ENCODE results near the gene RAB15. TPM values are rescaled to one million over a fixed set of nuclear protein-coding genes. Genes with fewer than 3 reads are reported as not detected.

Gene RAB15
- total and polyA plus RNA-seq, 9 of the 15 experiments (the other 6 are each of a cell fraction or from before 2014, with no cell fraction given): 0.09 to 0.30 (median 0.16) TPM; not detected in 2

DNA sequence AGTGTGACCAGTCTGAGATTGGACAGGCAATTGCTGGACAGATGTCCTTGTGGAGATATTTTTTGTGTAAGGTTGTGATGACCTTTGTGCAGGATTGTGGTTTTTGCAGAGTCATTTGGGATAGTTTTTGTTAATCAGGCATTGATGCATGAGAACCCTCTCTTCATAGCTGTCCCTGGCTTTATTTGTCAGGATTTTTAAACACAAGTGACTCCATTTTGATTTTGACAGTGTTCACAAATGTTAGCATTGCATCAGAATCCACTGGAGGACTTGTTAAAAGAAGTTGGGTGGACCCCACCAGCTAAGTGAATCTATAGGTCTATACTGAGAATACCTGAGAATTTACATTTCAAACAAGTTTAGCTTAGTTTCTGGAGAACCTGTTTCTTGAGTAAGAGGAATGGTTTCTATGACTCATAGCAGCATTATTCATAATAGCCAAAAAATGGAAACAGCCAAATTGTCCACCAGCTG, 26.4 kb upstream of the RAB15 start (continued):
- TF ChIP-seq CLOCK (CRISPR knock-in tag; IDR thresholded peaks at IDR 0.05; ENCODE audit: borderline replicate concordance) (no peak), ZNF449 (CRISPR knock-in tag; IDR thresholded peaks at IDR 0.05) (peak; percentile 50; the same call in 1 of the 2 replicates), SNRNP70 (optimal IDR thresholded peaks at IDR 0.05; ENCODE audit: low read depth, low read length) (no peak), EGR1 (conservative IDR thresholded peaks at IDR 0.05) (no peak), MEIS2 (IDR thresholded peaks at IDR 0.05; ENCODE audit: partially characterized antibody) (no peak), FOXP1 (CRISPR knock-in tag; IDR thresholded peaks at IDR 0.05) (no peak), FOXJ2 (tag; IDR thresholded peaks at IDR 0.05) (no peak), ZBTB1 (CRISPR knock-in tag; IDR thresholded peaks at IDR 0.05; ENCODE audit: borderline replicate concordance, low read depth) (no peak), STAT6 (CRISPR knock-in tag; IDR thresholded peaks at IDR 0.05) (no peak), E2F1 (CRISPR knock-in tag; IDR thresholded peaks at IDR 0.05) (no peak), ZNF583 (CRISPR knock-in tag; IDR thresholded peaks at IDR 0.05) (no peak), SMAD3 (CRISPR knock-in tag; conservative IDR thresholded peaks at IDR 0.05) (peak; percentile 84), ZC3H11A (IDR thresholded peaks at IDR 0.05; ENCODE audit: low read depth, low read length) (no peak), SRSF7 (optimal IDR thresholded peaks at IDR 0.05; ENCODE audit: low read depth, low read length) (no peak), RUNX1 (IDR thresholded peaks at IDR 0.05; ENCODE audit: low read depth) (no peak), TGIF2 (CRISPR knock-in tag; IDR thresholded peaks at IDR 0.05) (no peak)
- TF ChIP-seq, protein P1, sequence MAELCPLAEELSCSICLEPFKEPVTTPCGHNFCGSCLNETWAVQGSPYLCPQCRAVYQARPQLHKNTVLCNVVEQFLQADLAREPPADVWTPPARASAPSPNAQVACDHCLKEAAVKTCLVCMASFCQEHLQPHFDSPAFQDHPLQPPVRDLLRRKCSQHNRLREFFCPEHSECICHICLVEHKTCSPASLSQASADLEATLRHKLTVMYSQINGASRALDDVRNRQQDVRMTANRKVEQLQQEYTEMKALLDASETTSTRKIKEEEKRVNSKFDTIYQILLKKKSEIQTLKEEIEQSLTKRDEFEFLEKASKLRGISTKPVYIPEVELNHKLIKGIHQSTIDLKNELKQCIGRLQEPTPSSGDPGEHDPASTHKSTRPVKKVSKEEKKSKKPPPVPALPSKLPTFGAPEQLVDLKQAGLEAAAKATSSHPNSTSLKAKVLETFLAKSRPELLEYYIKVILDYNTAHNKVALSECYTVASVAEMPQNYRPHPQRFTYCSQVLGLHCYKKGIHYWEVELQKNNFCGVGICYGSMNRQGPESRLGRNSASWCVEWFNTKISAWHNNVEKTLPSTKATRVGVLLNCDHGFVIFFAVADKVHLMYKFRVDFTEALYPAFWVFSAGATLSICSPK (IDR thresholded peaks at IDR 0.05; ENCODE audit: borderline replicate concordance): no peak
- TF ChIP-seq, protein P2, sequence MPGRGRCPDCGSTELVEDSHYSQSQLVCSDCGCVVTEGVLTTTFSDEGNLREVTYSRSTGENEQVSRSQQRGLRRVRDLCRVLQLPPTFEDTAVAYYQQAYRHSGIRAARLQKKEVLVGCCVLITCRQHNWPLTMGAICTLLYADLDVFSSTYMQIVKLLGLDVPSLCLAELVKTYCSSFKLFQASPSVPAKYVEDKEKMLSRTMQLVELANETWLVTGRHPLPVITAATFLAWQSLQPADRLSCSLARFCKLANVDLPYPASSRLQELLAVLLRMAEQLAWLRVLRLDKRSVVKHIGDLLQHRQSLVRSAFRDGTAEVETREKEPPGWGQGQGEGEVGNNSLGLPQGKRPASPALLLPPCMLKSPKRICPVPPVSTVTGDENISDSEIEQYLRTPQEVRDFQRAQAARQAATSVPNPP (IDR thresholded peaks at IDR 0.05; ENCODE audit: borderline replicate concordance, insufficient read depth, insufficient read length): no peak
